GM19238 (cell line): ENCODE data around the gene AXL.
A peak's percentile ranks its signal among the peaks of the same experiment; 100 is the strongest.

Experiments
- DNase-seq: peaks from one replicate; pipeline ENCODE4 v3.0.0; 2011; ENCODE audit warnings: low spot score; ENCODE audit not compliant: insufficient read length

The AXL gene

GRCh38 chr19:41234512-41235168 is 15.6 kb downstream of the AXL start:
- DNase-seq, result no peak

GRCh38 chr19:41235480-41235879 is 16.5 kb downstream of the AXL start:
- DNase-seq, result no peak

DNA sequence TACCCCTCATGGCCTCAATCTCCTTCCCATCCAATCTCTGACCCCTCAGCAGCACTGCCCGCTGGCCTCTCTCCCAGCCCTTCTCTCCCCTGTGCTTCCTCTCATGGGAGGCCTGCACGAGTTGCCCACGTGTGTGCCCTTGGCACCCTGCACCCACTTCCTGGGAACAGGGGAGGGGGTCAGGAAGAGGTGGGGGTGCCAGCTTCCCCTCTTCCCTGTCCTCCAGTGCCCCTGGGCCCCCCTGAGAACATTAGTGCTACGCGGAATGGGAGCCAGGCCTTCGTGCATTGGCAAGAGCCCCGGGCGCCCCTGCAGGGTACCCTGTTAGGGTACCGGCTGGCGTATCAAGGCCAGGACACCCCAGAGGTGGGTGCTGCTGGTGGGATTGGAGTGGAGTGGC is 19.2 kb downstream of the AXL start:
- no peak for DNase-seq

GRCh38 chr19:41239363-41239762 is 20.3 kb downstream of the AXL start:
- DNase-seq, result no peak

DNA sequence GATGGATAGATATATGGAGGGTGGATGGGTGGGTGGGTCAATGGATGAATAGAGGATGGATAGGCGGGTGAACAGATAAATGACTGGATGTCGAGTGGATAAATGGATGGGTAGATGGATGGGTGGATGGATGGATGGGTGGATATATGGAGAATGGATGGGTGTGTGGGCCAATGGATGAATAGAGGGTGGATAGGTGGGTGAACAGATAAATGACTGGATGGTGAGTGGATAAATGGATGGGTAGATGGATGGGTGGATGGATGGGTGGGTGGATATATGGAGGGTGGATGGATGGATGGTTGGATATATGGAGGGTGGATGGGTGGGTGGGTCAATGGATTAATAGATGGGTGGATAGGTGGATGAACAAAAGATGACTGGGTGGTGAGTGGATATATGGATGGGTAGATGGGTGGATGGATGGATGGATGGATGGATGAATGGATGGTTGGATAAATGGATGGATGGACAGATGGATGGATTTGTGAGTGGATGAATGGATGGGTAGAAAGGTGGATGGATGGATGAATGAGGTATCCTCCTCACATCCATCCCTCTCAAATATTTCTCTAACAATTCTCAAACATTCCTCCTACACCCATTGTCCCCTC is 21.0 kb downstream of the AXL start:
- no peak for DNase-seq

DNA sequence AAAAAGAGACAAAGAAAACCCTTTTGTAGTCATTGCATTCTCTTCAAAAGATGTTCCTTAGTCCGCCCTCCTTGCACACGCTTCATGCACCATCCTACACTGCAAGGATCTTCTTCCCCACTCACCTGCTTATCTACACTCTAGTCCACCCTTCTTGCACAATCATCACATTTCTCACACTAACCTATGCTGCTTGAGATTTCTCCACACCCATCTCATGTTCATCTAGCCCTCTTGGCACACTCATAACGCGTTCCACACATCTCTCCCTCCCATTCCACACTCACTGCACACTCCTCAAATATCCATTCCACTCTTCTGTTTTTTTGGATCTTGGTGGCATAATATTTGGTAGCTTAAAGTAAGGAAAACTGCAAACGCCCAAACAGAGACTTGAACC is 22.8 kb downstream of the AXL start:
- DNase-seq, result no peak

DNA sequence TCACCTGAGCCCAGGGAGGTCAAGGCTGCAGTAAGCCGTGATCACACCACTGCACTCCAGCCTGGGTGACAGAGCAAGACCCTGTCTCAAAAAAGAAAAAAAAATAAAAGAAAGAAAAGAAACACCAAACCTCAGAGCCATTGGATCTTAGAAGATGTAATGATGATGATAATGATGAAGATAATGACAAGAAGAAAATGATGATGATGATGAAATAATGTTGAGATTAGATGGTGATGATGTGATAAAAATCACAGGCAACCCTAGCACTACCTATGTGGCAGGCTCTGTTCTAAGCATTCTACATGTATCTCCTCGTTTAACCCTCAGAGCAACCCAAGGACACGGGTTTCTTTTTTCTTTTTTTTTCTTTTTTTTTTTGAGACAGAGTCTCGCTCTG is 25.1 kb downstream of the AXL start:
- DNase-seq, result no peak

DNA sequence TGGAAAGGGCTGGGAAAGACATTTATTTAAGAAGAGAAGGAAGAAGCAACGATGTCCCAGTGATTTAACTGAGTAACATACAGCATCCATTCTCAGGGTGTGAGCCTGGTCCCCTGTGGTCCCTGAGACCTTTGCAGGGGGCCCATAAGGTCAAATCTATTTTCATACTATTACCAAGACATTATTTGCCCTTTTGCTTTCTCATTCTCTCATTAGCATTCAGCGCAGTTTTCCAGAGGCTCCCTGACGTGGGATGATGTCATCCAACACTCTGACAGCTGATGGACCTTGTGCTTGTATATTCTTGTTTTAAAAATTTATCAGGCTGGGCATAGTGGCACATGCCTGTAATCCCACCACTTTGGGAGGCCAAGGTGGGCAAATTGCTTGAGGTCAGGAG is 26.8 kb downstream of the AXL start:
- DNase-seq, result no peak

GRCh38 chr19:41248895-41249294 is 29.9 kb downstream of the AXL start:
- no peak for DNase-seq

DNA sequence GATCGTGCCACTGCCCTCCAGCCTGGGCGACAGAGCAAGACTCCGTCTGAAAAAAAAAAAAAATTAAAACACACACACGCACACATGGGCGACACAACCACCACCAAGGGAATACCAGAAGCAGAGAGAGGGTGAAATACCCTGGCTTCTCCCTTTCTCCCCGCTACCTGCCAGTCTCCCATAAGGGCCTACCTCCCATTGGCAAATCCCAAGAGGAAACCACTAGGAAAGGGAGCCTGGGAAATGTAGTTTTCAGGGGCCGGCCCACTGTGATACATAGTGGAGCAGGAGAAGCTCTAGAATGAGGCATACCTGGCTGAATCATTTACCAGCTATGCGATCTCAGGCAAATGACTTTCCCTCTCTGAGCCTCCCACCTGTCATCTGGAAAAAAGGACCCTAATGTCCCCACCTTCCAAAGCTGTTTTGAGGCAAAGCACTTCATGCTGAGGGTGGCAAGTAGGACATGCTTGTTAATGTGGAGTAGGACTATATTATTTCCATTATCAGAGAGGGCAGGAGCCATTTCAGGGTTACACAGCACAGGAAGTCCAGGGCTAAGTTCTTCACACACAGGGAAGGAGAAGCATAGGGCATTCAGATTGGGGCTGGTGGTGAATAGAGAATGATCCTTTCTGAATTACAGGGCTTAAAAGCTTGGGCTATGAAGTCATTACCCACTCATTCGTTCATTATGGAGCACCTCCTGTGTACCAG is 30.8 kb downstream of the AXL start:
- no peak for DNase-seq

- no peak for DNase-seq
Observed at GRCh38 chr19:41253660-41254059, 34.6 kb downstream of the AXL start.

- DNase-seq, result no peak
Observed at GRCh38 chr19:41255171-41255570, 36.1 kb downstream of the AXL start.

- DNase-seq, result no peak
Observed at GRCh38 chr19:41261474-41262190, 42.6 kb downstream of the AXL start.

- DNase-seq, result peak; percentile 38
Observed at GRCh38 chr19:41263042-41263849, 44.2 kb downstream of the AXL start.

DNA sequence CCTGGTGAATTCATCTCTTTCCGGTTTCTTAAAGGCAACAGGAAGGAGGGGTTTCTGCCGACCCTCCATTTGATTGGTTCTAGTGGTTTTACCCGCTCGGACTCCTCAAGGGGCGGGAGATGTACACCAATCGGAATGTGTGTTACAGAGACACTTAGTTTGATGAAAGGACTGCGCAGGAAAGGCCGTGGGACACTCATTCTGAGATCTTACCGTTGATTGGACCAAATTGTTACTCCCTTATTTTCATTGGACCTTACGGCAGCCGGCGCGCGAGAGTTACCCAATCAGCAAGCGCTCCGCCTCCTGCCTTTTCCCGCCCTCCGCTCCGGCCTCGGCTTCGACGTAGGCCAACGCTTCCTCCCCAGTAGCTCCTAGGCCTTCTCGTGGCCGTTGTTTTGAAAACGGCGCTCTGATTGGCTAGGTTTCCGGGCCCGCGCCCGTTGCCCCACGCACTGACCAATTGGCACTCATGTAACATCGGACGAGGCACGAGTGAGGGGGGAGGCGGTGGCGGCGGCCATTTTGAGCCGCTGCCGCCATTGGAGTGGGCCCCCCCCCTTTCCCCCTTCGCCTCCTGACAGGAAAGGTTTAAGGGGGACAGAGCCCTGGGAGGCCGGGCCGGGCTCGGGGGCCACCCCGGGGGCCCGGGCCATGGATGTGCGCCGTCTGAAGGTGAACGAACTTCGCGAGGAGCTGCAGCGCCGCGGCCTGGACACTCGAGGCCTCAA is 45.0 kb downstream of the AXL start, which contains the start of gene HNRNPUL1:
Gene HNRNPUL1 (plus strand): TSS at position 523 of the 731 bp plus-strand sequence. CDS start 132 bp downstream, at position 655.
- DNase-seq, result peak; percentile 95

DNA sequence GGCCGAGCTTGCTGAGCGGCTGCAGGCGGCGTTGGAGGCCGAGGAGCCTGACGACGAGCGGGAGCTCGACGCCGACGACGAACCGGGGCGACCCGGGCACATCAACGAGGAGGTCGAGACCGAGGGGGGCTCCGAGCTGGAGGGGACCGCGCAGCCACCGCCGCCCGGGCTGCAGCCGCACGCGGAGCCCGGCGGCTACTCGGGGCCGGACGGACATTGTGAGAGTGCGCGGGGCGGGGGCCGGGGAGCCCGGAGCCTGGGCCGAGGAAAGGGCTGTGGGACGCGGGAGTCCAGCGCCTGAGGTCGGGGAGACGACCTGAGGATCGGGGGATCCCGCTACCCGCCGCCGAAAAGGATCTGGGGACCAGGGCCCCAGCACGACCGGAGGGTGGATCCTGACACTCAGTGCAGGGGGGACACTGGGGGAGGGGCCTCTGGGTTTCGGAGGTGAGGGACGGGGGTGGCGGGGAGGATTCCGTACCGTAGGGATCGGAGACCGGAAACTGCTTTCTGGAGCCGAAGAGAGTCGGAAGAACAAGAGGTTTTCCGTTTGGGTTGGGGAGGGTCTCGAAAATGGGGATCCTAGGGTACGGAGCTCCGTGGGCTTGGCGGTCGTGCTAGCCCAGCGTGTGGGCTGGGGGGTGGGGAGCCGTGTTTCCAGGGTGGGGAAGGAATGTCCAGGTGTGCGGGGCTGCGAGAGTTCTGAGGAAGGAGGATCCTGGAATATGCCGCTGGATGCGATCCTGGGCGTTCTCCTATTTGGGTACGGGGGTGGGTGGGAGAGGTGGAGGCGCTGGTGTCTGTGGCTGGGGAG is 45.8 kb downstream of the AXL start:
- DNase-seq, result peak; percentile 48

DNA sequence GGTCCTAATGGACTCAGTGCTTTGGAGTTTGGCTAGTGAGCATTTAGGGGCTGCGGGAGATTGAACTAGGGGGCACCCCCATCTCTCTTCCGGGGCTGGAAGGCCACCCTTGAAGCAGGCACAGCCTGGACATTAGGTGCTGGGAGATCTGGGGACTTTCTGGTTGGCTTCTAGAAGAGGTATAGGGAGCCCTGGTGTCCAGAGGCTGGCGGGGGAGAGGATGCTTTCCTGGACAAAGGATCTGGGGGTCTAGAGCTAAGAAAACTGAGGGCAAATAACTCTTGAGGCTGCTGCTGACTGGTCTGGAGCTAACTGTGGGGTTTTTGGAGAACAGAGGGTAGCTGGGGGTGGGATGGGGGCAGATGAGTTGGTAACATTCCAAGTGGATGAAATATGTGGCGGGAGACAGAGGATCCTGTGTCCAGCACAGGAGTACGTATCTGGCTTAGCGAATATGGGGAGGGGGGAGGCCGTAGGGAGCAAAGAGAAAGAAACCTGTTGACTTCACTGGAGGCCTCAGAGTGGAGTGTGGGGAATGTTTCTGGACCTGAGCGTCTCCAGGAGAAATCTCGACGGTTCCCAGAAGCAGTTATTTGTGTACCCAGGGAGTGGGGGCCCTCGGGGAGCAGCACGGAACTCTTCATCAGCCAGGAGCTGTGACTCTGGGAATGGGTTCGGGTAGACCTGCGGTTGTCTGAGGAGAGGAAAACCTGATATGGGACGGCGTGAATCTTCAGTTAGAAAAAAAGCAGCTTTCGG is 46.6 kb downstream of the AXL start:
- no peak for DNase-seq

GRCh38 chr19:41269055-41269454 is 50.0 kb downstream of the AXL start:
- DNase-seq, result no peak

GRCh38 chr19:41269571-41269970 is 50.5 kb downstream of the AXL start:
- DNase-seq, result no peak
